ENCODE results near the gene METRN. TPM values are rescaled to one million over a fixed set of nuclear protein-coding genes. Genes with fewer than 3 reads are reported as not detected.

METRN gene
- total RNA-seq, 2 donors from 2014 or later, result 11.1 to 11.7 TPM

DNA sequence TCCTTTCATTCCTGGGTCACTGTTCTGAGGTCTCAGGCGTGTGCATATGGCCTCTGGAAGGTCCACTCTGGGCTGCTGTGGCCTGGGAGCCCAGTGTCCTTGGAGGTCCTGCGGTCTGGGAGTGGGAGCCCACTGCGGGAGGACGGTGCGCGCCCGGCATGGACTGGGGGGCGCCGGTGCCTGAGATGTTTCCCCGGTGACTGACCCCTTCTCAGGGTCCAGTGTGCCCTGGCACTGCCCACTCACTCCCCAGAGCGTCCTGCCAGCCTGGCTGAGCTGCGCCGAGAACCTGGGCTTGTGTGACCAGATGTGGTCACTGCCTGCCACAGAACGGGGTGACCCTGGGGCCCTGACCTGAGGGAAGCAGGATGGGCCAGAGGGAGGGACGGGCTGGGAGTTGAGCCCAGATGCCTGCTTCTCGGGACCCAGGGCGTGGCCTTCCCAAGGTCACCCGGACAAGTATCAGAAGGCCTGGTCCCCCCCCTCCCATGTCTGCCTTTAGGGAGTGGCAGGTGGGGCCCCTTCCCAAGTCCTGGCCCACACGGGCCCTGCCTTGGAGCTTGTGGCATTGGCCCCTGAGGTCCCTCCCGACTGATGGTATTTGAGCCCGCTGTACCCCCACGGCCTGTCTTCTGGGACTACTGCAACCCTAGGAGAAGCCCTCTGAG is 40.6 kb upstream of the METRN start:
- H3K27ac Mint-ChIP-seq, result no peak overlapping the region
- H3K4me1 Mint-ChIP-seq (ENCODE audit: low read depth), result peaks cover 11% of the 10 kb centered on the region
- ATAC-seq (replicated peaks in 1 of 2) (no peak), DNase-seq (no peak)
- H3K27me3 Mint-ChIP-seq (ENCODE audit: low read depth), result no peaks in the 10 kb centered on the region
- H3K36me3 Mint-ChIP-seq (ENCODE audit: insufficient read depth in 2 of 2), result peaks cover 0 to 2% of the 10 kb centered on the region in 2 donors
- H3K4me3 Mint-ChIP-seq, result no peak overlapping the region
- no peaks in the 10 kb centered on the region for H3K9me3 Mint-ChIP-seq

DNA sequence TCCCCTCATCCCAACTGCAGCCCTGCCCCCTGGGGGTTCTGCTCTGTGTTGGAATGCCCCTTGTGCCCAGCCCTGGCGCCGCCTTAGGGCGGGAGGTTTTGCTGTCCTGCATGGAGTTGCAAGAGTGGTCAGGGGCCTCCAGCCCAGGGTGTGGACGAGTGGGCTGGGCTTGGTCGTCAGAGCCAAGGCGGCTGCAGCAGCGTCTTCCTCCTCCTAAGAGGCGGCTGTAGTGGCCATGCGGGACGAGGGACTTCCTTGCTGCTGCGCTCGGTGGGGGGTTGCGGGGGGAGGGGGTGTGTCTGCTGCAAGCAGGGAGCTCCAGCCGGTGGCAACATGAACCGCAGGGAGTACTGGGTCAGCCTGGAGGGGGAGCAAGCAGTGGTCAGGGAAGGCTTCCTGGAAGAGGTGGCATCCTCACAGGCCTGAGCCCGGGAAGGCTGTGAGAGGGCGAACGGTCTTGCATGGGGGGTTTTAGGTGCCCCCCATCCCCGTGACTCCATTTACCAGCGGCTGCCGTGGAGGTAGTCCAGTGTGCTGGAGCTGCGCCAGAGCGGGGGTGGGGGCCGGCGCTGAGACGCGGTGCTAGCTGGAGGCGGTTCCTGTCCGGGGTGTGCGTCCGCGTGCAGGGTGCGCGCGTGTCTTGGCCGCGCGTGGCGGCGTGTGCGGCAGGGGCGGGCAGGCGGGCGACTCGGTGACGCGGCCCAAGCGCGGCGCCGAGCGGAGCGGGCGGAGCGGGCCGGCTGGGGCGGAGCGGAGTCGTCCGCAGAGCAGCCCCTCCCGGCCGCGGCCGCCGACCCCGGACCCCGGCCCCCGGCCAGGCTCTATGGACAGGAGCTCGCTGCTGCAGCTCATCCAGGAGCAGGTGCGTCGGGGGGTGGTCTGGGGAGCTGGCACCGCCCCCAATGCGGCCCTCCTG is 39.7 kb upstream of the METRN start, which contains the start of gene RHBDL1:
TSS of gene RHBDL1 (plus strand) at position 704 of the 916 bp plus-strand sequence. CDS start at position 824, 120 bp downstream.
- Mint-ChIP-seq H3K27me3 (ENCODE audit: low read depth) (no peaks in the 10 kb centered on the region), H3K27ac (no peak within 1 kb of the TSS), H3K36me3 (ENCODE audit: insufficient read depth in 2 of 2) (peaks cover 0 to 2% of the 10 kb centered on the region in 2 donors), H3K4me1 (ENCODE audit: low read depth) (peaks cover 7% of the 10 kb centered on the region), H3K4me3 (peak within 1 kb of the TSS; percentile 31 to 63), H3K9me3 (no peaks in the 10 kb centered on the region)
- no peak for ATAC-seq (replicated peaks in 1 of 2)
- DNase-seq, result no peak

DNA sequence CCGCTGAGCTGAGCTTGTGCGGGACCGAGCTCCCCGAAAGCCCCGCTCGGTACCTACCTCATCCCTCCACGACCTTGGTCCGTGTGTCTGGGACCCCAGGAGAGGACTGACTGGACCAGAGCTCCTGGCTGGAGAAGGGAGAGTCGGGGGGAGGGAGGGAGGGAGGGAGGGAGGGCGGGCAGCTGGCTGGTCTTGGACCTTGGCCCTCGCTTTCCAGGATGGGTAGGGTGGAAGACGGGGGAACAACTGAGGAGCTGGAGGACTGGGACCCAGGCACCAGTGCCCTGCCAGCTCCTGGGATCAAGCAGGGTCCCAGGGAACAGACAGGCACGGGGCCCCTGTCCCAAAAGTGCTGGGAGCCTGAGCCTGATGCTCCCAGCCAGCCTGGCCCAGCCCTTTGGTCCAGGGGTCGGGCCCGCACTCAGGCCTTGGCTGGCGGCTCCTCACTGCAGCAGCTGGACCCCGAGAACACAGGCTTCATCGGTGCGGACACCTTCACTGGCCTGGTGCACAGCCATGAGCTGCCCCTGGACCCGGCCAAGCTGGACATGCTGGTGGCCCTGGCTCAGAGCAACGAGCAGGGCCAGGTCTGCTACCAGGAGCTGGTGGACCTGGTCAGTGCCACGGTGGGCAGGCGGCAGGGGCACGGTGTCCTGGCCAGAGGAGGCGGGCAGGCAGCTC is 38.9 kb upstream of the METRN start:
- no peak overlapping the region for H3K4me3 Mint-ChIP-seq
- H3K36me3 Mint-ChIP-seq (ENCODE audit: insufficient read depth in 2 of 2), result peaks cover 0 to 2% of the 10 kb centered on the region in 2 donors
- H3K27ac Mint-ChIP-seq, result no peak overlapping the region
- H3K27me3 Mint-ChIP-seq (ENCODE audit: low read depth), result no peaks in the 10 kb centered on the region
- ATAC-seq (replicated peaks in 1 of 2) (no peak), DNase-seq (no peak)
- H3K9me3 Mint-ChIP-seq, result no peaks in the 10 kb centered on the region
- peaks cover 9% of the 10 kb centered on the region for H3K4me1 Mint-ChIP-seq (ENCODE audit: low read depth)

GRCh38 chr16:676565-676902 is 38.4 kb upstream of the METRN start:
- ATAC-seq (replicated peaks in 1 of 2) (no peak), DNase-seq (no peak)
- H3K4me3 Mint-ChIP-seq, result no peak overlapping the region
- no peaks in the 10 kb centered on the region for H3K27me3 Mint-ChIP-seq (ENCODE audit: low read depth)
- H3K4me1 Mint-ChIP-seq (ENCODE audit: low read depth), result peaks cover 14% of the 10 kb centered on the region
- H3K27ac Mint-ChIP-seq, result no peak overlapping the region
- H3K9me3 Mint-ChIP-seq, result no peaks in the 10 kb centered on the region
- H3K36me3 Mint-ChIP-seq (ENCODE audit: insufficient read depth in 2 of 2), result no peaks in the 10 kb centered on the region

GRCh38 chr16:676913-677312 is 38.0 kb upstream of the METRN start:
- Mint-ChIP-seq H3K4me3 (no peak overlapping the region), H3K4me1 (ENCODE audit: low read depth) (peaks cover 18% of the 10 kb centered on the region), H3K36me3 (ENCODE audit: insufficient read depth in 2 of 2) (peaks cover 0 to 3% of the 10 kb centered on the region in 2 donors), H3K27me3 (ENCODE audit: low read depth) (no peaks in the 10 kb centered on the region), H3K27ac (no peak overlapping the region), H3K9me3 (no peaks in the 10 kb centered on the region)
- ATAC-seq (replicated peaks in 1 of 2), result no peak
- DNase-seq, result no peak

DNA sequence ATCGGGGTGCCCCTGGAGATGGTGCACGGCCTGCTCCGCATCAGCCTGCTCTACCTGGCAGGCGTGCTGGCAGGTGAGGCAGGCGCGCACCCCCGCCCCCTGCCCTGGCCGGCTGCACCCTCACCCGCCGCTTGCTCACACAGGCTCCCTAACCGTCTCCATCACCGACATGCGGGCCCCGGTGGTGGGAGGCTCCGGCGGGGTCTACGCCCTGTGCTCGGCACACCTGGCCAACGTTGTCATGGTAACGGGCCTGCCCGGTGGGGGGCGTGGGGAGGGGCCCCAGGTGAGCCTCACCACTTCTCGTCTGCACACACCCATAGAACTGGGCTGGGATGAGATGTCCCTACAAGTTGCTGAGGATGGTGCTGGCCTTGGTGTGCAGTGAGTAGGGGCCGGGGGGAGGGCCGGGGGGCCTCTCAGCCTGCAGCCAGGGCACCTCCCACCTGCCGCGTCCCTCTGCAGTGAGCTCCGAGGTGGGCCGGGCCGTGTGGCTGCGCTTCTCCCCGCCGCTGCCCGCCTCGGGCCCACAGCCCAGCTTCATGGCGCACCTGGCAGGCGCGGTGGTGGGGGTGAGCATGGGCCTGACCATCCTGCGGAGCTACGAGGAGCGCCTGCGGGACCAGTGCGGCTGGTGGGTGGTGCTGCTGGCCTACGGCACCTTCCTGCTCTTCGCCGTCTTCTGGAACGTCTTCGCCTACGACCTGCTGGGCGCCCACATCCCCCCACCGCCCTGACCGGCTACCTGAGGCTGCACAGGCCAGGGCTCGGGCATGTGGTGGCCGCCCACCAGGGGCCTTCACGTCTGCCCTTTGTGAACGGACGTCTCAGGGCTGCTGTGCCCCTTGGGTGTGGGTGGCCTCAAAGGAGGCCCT is 37.4 kb upstream of the METRN start:
- Mint-ChIP-seq H3K36me3 (ENCODE audit: insufficient read depth in 2 of 2) (peaks cover 0 to 4% of the 10 kb centered on the region in 2 donors), H3K9me3 (no peaks in the 10 kb centered on the region), H3K27ac (no peak overlapping the region), H3K4me1 (ENCODE audit: low read depth) (peaks cover 24% of the 10 kb centered on the region), H3K4me3 (no peak overlapping the region), H3K27me3 (ENCODE audit: low read depth) (no peaks in the 10 kb centered on the region)
- ATAC-seq (replicated peaks in 1 of 2) (no peak), DNase-seq (no peak)

DNA sequence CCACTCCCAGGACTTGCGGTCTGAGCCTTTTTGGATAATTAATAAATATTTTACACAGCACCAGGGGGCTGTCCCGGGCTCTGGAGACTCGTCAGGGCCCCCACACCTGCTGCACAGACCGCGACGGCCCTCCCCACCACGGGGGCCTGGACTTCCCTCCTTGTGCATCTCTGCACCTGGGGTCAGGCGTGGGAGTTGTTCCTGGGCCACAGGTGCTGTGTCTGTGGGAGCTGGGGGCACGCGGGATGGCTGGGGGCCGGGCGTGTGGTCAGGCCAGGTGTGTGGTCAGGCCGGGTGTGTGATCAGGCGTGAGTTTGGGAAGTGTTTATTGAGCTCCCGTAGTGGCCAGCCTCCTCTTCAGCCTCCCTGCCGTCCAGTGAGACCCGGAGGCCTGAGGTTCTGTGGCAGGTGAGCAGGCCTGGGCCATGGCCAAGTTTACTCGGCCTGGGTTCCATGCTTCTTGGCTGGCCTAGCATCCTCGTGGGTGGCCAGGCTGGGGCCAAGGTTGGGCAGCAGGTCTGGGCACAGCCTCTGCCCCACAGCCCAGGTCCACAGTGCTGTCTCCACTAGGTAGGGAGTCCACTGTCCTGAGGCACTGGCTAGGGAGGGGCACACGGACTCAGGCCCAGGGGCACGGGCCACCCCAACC is 36.6 kb upstream of the METRN start:
- ATAC-seq (replicated peaks in 1 of 2) (no peak), DNase-seq (no peak)
- peak overlapping the region in 1 of 2 donors; percentile 81 for H3K4me3 Mint-ChIP-seq
- peaks cover 0 to 5% of the 10 kb centered on the region in 2 donors for H3K36me3 Mint-ChIP-seq (ENCODE audit: insufficient read depth in 2 of 2)
- no peak overlapping the region for H3K27ac Mint-ChIP-seq
- H3K9me3 Mint-ChIP-seq, result no peaks in the 10 kb centered on the region
- H3K4me1 Mint-ChIP-seq (ENCODE audit: low read depth), result peaks cover 32% of the 10 kb centered on the region
- H3K27me3 Mint-ChIP-seq (ENCODE audit: low read depth), result no peaks in the 10 kb centered on the region

DNA sequence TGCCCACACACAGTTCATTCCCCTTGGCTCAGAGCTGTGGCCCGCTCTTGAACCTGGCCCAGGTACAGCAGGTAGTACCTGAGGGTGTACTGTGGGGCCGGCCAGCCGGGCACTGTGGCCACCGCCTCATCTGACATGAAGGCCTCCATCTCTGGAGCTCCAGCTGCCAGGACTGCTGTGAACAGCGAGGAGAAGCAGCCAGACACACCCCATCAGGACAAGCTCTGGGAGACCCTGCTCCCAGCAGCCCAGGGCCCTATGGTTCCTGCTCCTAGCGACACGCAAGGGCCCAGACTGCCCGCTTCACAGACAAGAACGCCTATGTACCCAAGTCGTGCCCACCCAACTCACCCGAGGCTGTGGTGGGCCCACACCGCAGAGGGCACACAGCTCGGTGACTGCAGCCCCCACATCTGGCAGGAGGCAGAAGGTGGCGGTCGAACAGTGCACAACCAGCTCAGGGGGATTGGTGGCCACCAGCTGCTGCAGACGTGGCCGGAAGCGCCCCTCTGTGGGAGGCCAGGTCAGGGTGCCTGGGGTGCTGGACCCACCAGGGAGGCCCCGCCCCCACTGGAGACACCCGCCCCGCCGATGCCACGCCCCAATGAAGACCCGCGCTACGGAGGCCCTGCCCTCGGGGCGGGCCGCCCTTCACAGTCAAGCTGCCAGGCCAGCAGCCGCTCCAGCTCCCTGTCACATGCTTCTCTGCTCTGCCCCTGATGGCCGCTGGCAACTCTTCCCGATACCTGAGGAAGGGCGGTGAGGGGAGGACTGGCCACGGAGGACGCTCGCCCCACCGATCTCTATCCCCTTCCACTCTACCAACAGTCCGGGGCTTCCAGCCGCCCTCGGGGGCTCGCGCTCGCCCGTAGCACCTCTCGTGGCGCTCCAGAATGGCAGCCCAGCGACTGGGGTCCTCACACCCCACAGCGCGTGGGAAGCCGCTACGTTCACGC is 35.8 kb upstream of the METRN start:
- no peaks in the 10 kb centered on the region for H3K9me3 Mint-ChIP-seq

DNA sequence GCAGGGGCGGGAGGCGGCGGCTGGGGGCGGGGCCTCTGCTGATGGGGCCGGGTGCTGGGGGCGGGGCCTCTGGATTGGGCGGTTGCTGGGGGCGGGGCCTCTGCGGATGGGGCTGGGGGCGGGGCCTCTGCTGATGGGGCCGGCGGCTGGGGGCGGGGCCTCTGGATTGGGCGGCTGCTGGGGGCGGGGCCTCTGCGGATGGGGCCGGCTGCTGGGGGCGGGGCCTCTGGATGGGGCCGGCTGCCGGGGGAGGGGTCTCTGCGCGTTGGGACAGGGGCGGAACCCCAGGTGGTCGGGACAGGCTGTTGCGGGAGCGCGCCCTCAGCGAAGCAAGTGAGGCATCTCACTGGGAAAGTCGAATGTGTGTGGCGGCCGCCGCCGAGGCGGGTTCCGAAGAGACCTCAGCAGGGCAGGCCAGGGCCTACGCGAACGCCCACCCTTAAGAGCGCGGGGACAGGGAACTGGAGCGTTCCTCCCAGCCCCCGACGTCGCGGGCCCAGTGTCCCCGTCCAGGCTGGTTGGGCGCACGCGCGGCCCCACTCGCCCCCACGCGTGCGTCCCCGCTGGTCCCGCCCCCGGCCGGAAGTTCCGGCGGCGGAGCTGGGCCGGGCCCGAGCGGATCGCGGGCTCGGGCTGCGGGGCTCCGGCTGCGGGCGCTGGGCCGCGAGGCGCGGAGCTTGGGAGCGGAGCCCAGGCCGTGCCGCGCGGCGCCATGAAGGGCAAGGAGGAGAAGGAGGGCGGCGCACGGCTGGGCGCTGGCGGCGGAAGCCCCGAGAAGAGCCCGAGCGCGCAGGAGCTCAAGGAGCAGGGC is 34.9 kb upstream of the METRN start, which contains the start of gene STUB1:
TSS of gene STUB1 (plus strand) at position 597 of the 811 bp plus-strand sequence. CDS start at position 713, 116 bp downstream.
- Mint-ChIP-seq H3K4me3 (peak within 1 kb of the TSS; percentile 87 to 94), H3K9me3 (no peaks in the 10 kb centered on the region), H3K27me3 (ENCODE audit: low read depth) (no peaks in the 10 kb centered on the region), H3K4me1 (ENCODE audit: low read depth) (peaks cover 37% of the 10 kb centered on the region), H3K27ac (peak within 1 kb of the TSS; percentile 51), H3K36me3 (ENCODE audit: insufficient read depth in 2 of 2) (peaks cover 0 to 5% of the 10 kb centered on the region in 2 donors)
- DNase-seq (peak; percentile 95), ATAC-seq (replicated peaks in 1 of 2) (peak; percentile 65 to 67)

More for the DNA sequence above, 35.8 kb upstream of the METRN start:
- H3K27ac Mint-ChIP-seq, result no peak overlapping the region
- H3K4me3 Mint-ChIP-seq, result peak overlapping the region; percentile 81 to 89
- H3K36me3 Mint-ChIP-seq (ENCODE audit: insufficient read depth in 2 of 2), result peaks cover 0 to 5% of the 10 kb centered on the region in 2 donors
- H3K27me3 Mint-ChIP-seq (ENCODE audit: low read depth), result no peaks in the 10 kb centered on the region
- DNase-seq (peak; percentile 61 to 73), ATAC-seq (replicated peaks in 1 of 2) (peak; percentile 16 to 30)
- H3K4me1 Mint-ChIP-seq (ENCODE audit: low read depth), result peaks cover 35% of the 10 kb centered on the region

GRCh38 chr16:680625-680945 is 34.3 kb upstream of the METRN start:
- Mint-ChIP-seq H3K4me1 (ENCODE audit: low read depth) (peaks cover 40% of the 10 kb centered on the region), H3K27ac (no peak overlapping the region), H3K27me3 (ENCODE audit: low read depth) (no peaks in the 10 kb centered on the region), H3K4me3 (peak overlapping the region; percentile 87 to 94), H3K36me3 (ENCODE audit: insufficient read depth in 2 of 2) (peaks cover 0 to 5% of the 10 kb centered on the region in 2 donors), H3K9me3 (no peaks in the 10 kb centered on the region)
- DNase-seq (no peak), ATAC-seq (replicated peaks in 1 of 2) (peak in 1 of 2 donors; percentile 1)
